Measurements from ENCODE around the gene TPMT.

GRCh38 chr6:18138906-18139305 lies 16.0 kb downstream of the TPMT start:
- no peak for TF ChIP-seq EP300 (IDR thresholded peaks at IDR 0.05)
- TF ChIP-seq CTCF (IDR thresholded peaks at IDR 0.05), result no peak
